WI38 (cell line): ENCODE measurements around the gene NEGR1.

Experiments used
- H3K4me3 ChIP-seq: 2 replicates; pipeline ENCODE4 v1.5.1; 2011; ENCODE audit warnings: low read depth, mild to moderate bottlenecking, control low read depth, low read length
- CTCF ChIP-seq: IDR thresholded peaks from 2 replicates; pipeline ENCODE4 v1.5.1; 2012; ENCODE audit warnings: low read depth, mild to moderate bottlenecking, control low read depth, low read length

The NEGR1 gene

GRCh38 chr1:72105201-72105600 lies 177.1 kb downstream of the NEGR1 start:
- TF ChIP-seq CTCF = no peak
- H3K4me3 ChIP-seq = no peak overlapping the region

- TF ChIP-seq CTCF = no peak
- H3K4me3 ChIP-seq = no peak overlapping the region
These were observed 180.3 kb downstream of the NEGR1 start for GRCh38 chr1:72101840-72102632.

GRCh38 chr1:72100771-72101170 lies 181.6 kb downstream of the NEGR1 start:
- H3K4me3 ChIP-seq = no peak overlapping the region
- TF ChIP-seq CTCF = no peak

- no peak for TF ChIP-seq CTCF
- H3K4me3 ChIP-seq = no peak overlapping the region
These were observed 184.3 kb downstream of the NEGR1 start for GRCh38 chr1:72097851-72098570.

- TF ChIP-seq CTCF = no peak
- H3K4me3 ChIP-seq = no peak overlapping the region
These were observed 188.1 kb downstream of the NEGR1 start for GRCh38 chr1:72094209-72094608.

GRCh38 chr1:72086394-72086793 lies 195.9 kb downstream of the NEGR1 start:
- no peak for TF ChIP-seq CTCF
- no peak overlapping the region for H3K4me3 ChIP-seq

GRCh38 chr1:72075425-72075824 lies 206.9 kb downstream of the NEGR1 start:
- TF ChIP-seq CTCF = no peak
- H3K4me3 ChIP-seq = no peak overlapping the region
